GM12878 (cell line): ENCODE results near the gene ZNF532. TPM values are rescaled to one million over a fixed set of nuclear protein-coding genes. Genes with fewer than 3 reads are reported as not detected.

Source experiments
- ATAC-seq: fragments of 200-7000 bp; cut with Tn5 transposase; 3 replicates; pipeline ENCODE4 v1.9.1; 2020; ENCODE audit warnings: mild to moderate bottlenecking, moderate library complexity
- BruUV-seq: library from RNA; stranded (reverse); fragments of 400-500 nt; replicated peaks from 2 replicates; lab custom pipeline; 2021; lab: Mats Ljungman, UMichigan
- CTCF ChIA-PET: fragments of 300-600 bp; sonication (Branson Sonifier 250); formaldehyde crosslinking; extraction: SDS; loops from one replicate; lab custom pipeline; 2021; ENCODE audit warnings: inconsistent platforms; lab: Yijun Ruan, JAX
- POLR2A ChIA-PET: fragments of 350-600 bp; formaldehyde crosslinking; extraction: SDS; loops from one replicate; lab custom pipeline; 2021; ENCODE audit warnings: inconsistent platforms; lab: Charles Lee
- RAD21 ChIA-PET: fragments of 300-600 bp; sonication (Branson Sonifier 250); formaldehyde crosslinking; loops from one replicate; lab custom pipeline; 2023; ENCODE audit warnings: antibody characterized with exemption; ENCODE audit not compliant: unreplicated experiment; lab: Charles Lee
- SMC1A ChIA-PET: fragments of 300-600 bp; sonication (Branson Sonifier 250); formaldehyde crosslinking; loops from one replicate; lab custom pipeline; 2023; ENCODE audit not compliant: unreplicated experiment, uncharacterized antibody; lab: Charles Lee
- DNase-seq: peaks from one replicate; pipeline ENCODE4 v3.0.0-alpha.2; 2011; ENCODE audit warnings: low read depth, low spot score
- FAIRE-seq: peaks from 3 replicates; lab custom pipeline; 2011; peaks lifted over from hg19 to GRCh38; lab: Jason Lieb, UNC
- H2AFZ ChIP-seq: 2 replicates; pipeline ENCODE4 v1.6.0; 2011; ENCODE audit warnings: low read depth, low read length, control low read depth; ENCODE audit not compliant: control insufficient read depth
- H3K27ac ChIP-seq: 2 replicates; pipeline ENCODE4 v1.5.1; 2011; ENCODE audit warnings: control low read depth; ENCODE audit not compliant: control insufficient read depth, insufficient read depth
- H3K27me3 ChIP-seq, 2 experiments: replicated peaks in 1 of 2; 2 replicates each; pipeline versions ENCODE4 v1.6.0 to v1.6.1; 2011; ENCODE audit warnings: low read length in 1 of 2; ENCODE audit not compliant: control insufficient read depth in 2 of 2, insufficient read depth in 2 of 2
- H3K36me3 ChIP-seq, 2 experiments: 2 replicates each; pipeline ENCODE4 v1.5.1; 2011; ENCODE audit warnings: low read length in 1 of 2; ENCODE audit not compliant: control insufficient read depth in 2 of 2, insufficient read depth in 2 of 2
- H3K4me1 ChIP-seq: 2 replicates; pipeline ENCODE4 v1.6.1; 2011; ENCODE audit warnings: mild to moderate bottlenecking, low read length, moderate library complexity, mixed read lengths; ENCODE audit not compliant: control insufficient read depth, insufficient read depth
- H3K4me2 ChIP-seq: 2 replicates; pipeline ENCODE4 v1.6.0; 2011; ENCODE audit warnings: control low read depth; ENCODE audit not compliant: control insufficient read depth, insufficient read depth
- H3K4me3 ChIP-seq: fragments of 200-600 bp; sonication (generic); 2 replicates; pipeline ENCODE4 v1.5.1; 2016
- H3K79me2 ChIP-seq: 2 replicates; pipeline ENCODE4 v1.6.0; 2011; ENCODE audit warnings: low read length; ENCODE audit not compliant: control insufficient read depth, insufficient read depth
- H3K9ac ChIP-seq: 2 replicates; pipeline ENCODE4 v1.8.0; 2011; ENCODE audit warnings: low read length, control low read depth, mixed read lengths; ENCODE audit not compliant: control insufficient read depth, insufficient read depth
- H3K9me3 ChIP-seq: replicated peaks from 3 replicates; pipeline ENCODE4 v1.5.1; 2011; ENCODE audit warnings: mild to moderate bottlenecking, low read length; ENCODE audit not compliant: control insufficient read depth, insufficient read depth
- H4K20me1 ChIP-seq: 2 replicates; pipeline ENCODE4 v1.6.0; 2011; ENCODE audit not compliant: control insufficient read depth, insufficient read depth
- CREB1 ChIP-seq: IDR thresholded peaks from 2 replicates; pipeline ENCODE4 v1.6.1; 2012; ENCODE audit warnings: low read depth, mild to moderate bottlenecking, inconsistent platforms
- MTA2 ChIP-seq: fragments of 450-650 bp; IDR thresholded peaks from 2 replicates; pipeline ENCODE4 v1.6.1; 2016; ENCODE audit warnings: low read depth, mild to moderate bottlenecking, moderate library complexity
- MTA3 ChIP-seq: IDR thresholded peaks from 2 replicates; pipeline ENCODE4 v1.6.1; 2012; ENCODE audit warnings: low read length, inconsistent platforms, borderline replicate concordance
- NRF1 ChIP-seq: conservative IDR thresholded peaks from 2 replicates; pipeline ENCODE4 v1.6.1; 2011; ENCODE audit warnings: mild to moderate bottlenecking, low read depth, low read length, improper control_type of control experiment
- PBX3 ChIP-seq: IDR thresholded peaks from 2 replicates; pipeline ENCODE4 v1.6.1; 2011; ENCODE audit warnings: mild to moderate bottlenecking, low read depth, low read length, moderate library complexity; ENCODE audit not compliant: insufficient replicate concordance
- ZBTB11 ChIP-seq: fragments of 450-650 bp; formaldehyde crosslinking; IDR thresholded peaks from 2 replicates; pipeline ENCODE4 v1.5.0; 2022; ENCODE audit warnings: mild to moderate bottlenecking, missing genetic modification characterization
- WGBS: methylation state at CpG from one replicate; pipeline ENCODE4 v1.1.6; 2016; ENCODE audit warnings: low lambda C conversion rate; ENCODE audit not compliant: insufficient replicate concordance, insufficient coverage; ENCODE audit errors: missing lambda C conversion rate; 5-methylcytosine and 5-hydroxymethylcytosine counted together
- in situ Hi-C: fragments of 300-500 bp; cut with MboI; formaldehyde crosslinking; loops from 9 replicates; pipeline ENCODE4 v1.14.3; 2018; ENCODE audit warnings: mixed read lengths
- intact Hi-C: fragments of 100-400 bp; cut with micrococcal nuclease; formaldehyde crosslinking; loops from one replicate; pipeline ENCODE4 v1.14.2; 2022; ENCODE audit not compliant: unreplicated experiment
- polyA plus RNA-seq, 11 experiments: library from polyadenylated mRNA; depleted of rRNA in 4 of 11; unstranded in 6 of 11; stranded (reverse) in 5 of 11; fragments of >200 nt; fragmentation: Nextera tagmentation in 4 of 11; fragmentation: Illumina TruSeq in 1 of 11; extraction: Ambion mirVana in 4 of 11; extraction: Trizol in 1 of 11; gene quantifications; 1 replicate in 1 of 11; 2 replicates in 10 of 11; pipeline versions ENCODE4 v1.2.1 to v1.2.3, GENCODE V29; 2011 to 2016; ENCODE audit warnings: inconsistent platforms in 2 of 11, missing spikeins in 2 of 11, low read depth in 1 of 11
- total RNA-seq, 4 experiments: library from RNA; depleted of rRNA in 3 of 4; stranded (reverse); fragments of >200 nt in 3 of 4; fragmentation: Illumina TruSeq in 1 of 4; extraction: Trizol in 1 of 4; gene quantifications; 2 replicates each; pipeline versions ENCODE4 v1.2.1 to v1.2.3, GENCODE V29; 2013 to 2021

The ZNF532 gene
- total and polyA plus RNA-seq, 10 of the 15 experiments (the other 5 are each of a cell fraction or from before 2014, with no cell fraction given): 0.44 to 3.4 (median 1.4) TPM

- SMC1A ChIA-PET: no interaction called here
- Histone ChIP-seq H3K4me3 (no peak overlapping the region), H3K4me2 (no peak overlapping the region), H3K27me3 (no peaks in the 10 kb centered on the region), H2AFZ (no peak overlapping the region), H4K20me1 (no peaks in the 10 kb centered on the region), H3K9ac (no peak overlapping the region), H3K4me1 (no peaks in the 10 kb centered on the region), H3K36me3 (no peaks in the 10 kb centered on the region), H3K79me2 (no peaks in the 10 kb centered on the region), H3K9me3 (no peaks in the 10 kb centered on the region), H3K27ac (no peak overlapping the region)
- RAD21 ChIA-PET: no interaction called here
- POLR2A ChIA-PET: no interaction called here
- CTCF ChIA-PET: no interaction called here
- intact Hi-C loops (no loop called here), in situ Hi-C loops (no loop called here)
- FAIRE-seq (no peak), DNase-seq (no peak), ATAC-seq (no peak)
- TF ChIP-seq CREB1: no peak
- TF ChIP-seq MTA3: no peak
- no peak for TF ChIP-seq ZBTB11 (CRISPR knock-in tag)
- TF ChIP-seq MTA2: no peak
- TF ChIP-seq PBX3: no peak
- no peak for TF ChIP-seq NRF1
- no TSS peak for BruUV-seq
- 57% methylated on average over 6 of the region's 6 CpGs for WGBS
These were observed 161.7 kb downstream of the ZNF532 start for GRCh38 chr18:59026364-59026763.
